Activated CD4-positive, alpha-beta T cell treated with anti-CD3 and anti-CD28 coated beads for 48 hours (primary cell): Measurements from ENCODE around the gene PARN.
A peak's percentile ranks its signal among the peaks of the same experiment; 100 is the strongest.
"Not testable (repeated sequence)": the region's sequence is repeated elsewhere in the genome, so short reads cannot be mapped to it uniquely, and the experiment has no call there.

Experiments
- DNase-seq: peaks from one replicate; pipeline ENCODE4 v3.0.0-alpha.2; 2020

Gene PARN

DNA sequence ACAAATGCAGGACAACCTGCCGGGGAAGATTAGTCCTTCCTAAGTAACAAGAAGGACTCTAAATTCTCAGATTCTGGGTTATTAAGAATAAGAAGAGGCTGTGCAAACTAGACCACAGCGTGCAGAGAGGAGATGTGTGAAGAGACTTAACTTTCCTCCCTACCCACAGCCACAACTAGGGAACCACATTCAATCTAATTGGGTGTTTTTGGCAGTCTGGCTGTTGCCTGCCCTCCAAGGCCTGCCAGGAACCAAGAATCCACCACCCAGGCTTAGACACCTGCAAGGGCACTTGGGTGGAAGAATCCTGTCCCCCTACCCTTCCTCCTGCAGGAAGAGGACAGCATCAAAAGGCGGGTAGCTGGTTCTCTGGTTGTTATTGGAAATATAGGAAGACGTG, 202.0 kb downstream of the PARN start:
- no peak for DNase-seq

DNA sequence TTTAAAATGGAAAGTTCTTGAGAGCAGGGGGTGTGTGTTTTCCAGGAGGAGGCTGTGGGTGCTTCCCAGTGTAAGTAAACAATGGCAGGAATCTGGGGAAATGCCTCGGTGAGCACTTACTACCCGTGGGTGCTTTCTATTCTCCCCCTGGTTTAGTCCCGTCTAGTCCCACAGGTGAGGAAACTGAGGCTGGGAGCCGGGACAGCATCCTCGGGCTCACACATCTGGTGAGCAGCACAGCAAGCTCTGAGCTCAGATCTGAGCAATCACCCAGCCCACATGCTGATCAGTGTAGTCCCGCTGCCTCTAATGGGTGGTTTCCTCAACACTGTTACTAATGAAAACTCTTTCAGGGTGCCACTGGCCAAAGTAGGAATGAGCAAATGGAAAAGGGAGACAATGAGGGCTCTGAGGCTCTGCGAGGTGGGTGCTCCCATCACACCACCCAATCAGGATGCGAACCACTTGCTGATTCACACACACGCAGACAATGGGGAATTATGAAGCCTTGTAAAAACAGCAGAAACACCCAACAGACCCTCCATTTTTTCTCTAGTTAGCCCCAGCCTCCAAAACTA, 202.6 kb downstream of the PARN start:
- no peak for DNase-seq

DNA sequence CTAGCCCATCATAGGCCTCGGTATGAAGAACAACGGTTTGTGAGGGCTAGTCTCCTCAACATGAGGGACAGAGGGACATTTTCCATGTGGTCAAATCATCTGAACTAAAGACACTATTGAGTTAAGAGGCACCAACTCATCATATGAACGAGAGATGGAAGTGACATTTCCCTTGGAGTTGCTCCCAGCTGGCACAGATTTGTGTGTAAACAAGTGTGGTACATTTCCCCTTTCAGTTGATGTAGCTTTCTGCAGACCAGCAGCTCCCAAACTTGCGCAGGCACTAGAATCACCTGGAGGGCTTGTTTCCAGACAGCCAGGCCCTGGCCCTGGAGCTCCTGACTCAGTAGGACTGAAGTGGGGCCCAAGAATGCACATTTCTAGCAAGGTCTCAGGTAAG, 205.5 kb downstream of the PARN start:
- DNase-seq, result no peak

DNA sequence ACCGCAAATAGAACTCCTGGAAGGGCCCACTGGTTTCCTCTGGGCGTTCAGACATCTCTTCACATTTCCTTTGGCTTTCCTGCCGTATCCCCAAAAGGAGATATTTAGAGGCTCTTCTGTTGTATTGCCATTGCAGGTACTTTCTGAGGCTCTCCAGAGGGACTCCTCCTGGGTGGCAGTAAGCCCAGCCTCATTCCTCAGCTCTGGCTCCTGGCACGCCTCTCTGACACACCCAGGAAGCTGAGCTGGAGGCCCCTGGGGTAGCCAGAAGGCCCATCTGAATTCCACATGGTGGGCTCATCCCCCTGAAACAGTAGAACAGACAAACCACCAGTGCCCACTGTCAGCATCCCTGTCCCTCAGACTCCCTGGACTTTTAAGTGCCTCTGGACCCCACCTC, 206.7 kb downstream of the PARN start:
- no peak for DNase-seq

DNA sequence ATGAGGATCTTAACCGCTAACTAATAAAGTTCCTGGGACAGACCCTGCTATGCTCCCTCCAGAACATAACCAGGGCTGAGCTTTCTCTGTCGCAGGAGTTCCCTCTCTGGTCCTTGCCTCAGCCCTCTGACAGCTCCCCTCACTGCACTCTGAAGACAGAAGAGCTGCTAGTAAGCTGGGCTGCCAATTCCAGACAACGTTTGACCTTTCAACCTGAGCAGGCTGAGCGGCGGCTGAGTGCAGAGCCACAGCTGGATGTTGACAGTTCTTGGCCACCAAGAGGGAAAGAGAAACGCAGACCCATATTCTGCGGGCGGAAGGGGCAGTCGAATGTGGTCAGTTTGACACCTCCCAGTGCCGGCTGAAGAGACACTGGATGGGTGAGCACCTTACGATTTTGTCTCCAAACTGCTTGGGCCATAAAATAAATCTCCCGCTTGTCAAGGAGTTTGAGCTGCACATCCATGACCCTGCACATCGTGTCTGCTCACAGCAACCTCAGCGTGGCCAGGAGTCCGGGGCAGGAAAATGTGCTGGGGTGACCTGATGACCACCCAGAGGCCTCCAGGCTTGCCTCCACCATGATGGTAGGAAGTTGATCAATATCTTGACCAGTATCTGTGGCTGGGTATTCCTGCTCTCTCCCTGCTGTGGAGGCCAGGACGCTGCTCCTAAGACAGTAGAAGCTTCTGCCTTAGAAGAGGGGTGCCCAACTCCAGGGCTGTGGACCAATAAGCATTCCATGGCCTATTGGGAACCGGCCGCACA, 209.2 kb downstream of the PARN start:
- DNase-seq, result no peak

DNA sequence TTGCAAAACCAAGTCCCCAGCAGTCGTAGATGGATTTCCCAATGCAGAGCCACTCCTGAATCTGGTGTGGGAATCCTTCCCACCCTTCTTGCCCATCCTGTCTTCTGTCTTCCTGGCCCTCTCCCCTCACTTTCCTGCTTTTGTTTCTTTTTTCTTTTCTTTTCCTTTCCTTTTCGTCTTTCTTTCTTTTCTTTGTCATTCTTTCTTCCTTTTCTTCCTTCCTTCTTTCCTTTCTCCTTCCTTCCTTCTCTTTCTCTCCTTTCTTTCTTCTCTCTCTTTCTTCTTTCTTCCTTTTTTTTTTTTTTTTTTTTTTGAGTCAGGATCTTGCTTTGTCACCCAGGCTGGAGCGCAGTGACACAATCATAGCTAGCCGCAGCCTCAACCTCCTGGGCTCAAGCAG, 209.8 kb downstream of the PARN start:
- not testable (repeated sequence) for DNase-seq

DNA sequence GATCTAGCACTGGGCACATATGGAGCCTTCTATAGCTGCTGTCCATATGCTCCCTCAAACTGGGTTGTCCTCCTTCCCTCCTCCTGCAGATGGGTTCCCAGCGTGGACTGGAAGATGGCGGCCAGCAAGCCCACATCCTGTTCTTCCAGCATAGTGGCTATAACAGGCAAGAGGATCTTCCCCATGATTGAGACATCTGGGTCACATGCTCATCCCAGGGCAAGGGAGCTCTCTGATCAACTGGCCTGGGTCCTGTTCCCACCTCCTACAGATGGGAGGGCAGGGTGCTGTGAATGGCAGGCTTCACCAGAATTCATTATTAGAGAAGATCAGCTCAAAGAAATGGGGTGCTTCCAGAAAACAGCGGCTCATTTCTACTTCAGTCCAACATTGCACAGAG, 210.2 kb downstream of the PARN start:
- DNase-seq, result no peak

DNA sequence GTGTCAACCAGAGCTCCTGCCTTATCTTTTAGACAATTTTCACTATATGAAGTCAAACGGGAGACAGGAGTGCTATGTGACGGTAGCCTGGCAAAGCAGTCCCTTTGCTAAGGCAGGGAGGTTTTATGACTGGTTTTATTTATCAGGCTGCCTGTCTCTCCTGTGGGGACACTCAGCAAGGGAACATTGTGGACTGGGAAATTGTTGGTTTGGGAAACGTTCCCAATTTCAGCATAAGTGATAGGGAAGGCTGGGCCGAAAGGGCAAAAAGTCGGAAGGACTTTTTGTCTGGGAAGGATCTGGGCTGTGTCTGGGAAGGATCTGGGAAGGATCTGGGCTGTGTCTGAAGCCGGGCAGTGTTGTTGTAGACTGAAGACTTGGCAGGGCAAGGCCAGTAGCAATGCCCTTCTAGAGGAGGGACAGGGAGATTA, 211.2 kb downstream of the PARN start:
- DNase-seq, result no peak

DNA sequence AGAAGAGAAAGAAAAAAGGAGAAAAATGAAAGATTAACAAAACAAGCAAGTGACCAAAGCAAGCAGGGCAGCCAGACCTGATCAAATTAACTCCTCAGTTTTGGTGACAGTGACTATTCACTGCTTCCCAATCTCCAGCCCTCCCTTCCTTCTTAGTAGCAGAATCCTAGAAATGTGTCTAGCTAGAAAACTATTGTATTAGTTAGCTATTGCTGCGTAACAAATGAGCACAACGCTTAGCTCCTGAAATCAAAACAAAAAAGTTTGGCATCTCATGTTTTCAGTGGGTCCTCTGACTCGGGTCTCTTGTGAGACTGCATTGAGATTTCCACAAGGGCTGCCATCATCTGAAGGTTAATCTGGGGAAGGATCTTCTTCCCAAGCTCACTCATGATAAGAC, 213.9 kb downstream of the PARN start:
- no peak for DNase-seq

DNA sequence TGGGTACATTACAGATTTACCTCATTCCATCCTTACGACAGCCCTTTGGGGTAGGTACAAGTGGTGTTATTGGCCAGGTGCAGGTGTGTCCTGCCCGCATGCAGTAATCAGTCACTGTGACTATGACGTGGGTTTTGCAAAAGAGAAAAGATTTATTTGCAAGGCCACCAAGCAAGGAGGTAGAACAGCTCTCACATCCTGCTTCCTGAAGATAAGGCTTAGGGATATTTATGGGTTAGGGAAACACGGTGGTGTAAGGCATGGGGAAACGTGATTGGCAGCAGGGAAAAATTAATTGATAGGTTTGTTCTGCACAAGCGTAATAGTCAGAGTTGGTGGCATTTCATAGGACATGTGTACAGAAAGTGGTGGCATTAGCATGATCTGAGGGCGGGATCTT, 214.8 kb downstream of the PARN start:
- DNase-seq, result no peak

DNA sequence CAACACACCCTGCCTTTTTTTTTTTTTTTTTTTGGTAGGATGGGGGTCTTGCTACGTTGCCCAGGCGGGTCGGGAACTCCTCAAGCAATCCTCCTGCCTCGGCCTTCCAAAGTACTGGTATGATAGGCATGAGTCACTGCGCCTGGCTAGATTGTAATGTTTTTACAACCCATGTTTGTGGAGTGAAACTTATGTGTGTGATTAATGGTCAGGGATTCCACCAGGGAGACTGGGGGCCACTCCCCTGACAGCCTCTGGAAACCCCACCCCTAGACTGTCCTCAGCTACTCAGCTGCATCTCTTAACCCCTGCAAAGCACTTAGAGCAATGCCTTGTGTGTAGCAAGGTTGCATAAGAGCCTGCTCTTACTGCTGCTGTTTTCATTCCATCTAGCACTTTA, 220.5 kb downstream of the PARN start:
- DNase-seq, result no peak

DNA sequence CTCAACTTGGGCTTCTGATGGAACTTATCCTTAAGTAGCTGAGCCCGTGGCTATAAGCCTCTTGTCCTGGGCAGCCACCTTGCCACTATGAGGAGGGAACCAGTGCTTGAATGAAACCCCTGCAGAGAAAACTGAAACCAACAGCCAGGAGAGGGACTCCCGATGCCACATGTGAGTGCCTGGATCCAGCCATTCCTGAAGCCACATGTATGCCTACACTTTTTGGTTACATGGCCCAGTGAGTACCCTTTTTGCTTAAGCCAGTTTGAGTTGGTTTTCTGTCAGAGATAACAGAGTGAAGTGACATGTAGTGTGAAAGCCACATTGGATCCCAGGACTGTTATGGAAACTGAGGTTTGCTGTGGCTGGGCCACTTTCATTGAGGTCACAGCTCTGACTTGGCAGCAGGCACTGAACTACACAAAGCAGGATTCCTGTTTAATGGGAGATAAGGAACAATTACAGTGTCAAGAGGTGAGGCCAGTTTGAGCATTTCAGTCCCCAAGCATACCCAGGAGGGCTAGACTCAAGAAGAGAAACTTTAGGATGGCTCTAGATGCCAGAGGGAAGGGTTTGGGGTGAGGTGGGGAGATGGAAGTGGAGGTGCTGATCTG, 222.2 kb downstream of the PARN start:
- no peak for DNase-seq

DNA sequence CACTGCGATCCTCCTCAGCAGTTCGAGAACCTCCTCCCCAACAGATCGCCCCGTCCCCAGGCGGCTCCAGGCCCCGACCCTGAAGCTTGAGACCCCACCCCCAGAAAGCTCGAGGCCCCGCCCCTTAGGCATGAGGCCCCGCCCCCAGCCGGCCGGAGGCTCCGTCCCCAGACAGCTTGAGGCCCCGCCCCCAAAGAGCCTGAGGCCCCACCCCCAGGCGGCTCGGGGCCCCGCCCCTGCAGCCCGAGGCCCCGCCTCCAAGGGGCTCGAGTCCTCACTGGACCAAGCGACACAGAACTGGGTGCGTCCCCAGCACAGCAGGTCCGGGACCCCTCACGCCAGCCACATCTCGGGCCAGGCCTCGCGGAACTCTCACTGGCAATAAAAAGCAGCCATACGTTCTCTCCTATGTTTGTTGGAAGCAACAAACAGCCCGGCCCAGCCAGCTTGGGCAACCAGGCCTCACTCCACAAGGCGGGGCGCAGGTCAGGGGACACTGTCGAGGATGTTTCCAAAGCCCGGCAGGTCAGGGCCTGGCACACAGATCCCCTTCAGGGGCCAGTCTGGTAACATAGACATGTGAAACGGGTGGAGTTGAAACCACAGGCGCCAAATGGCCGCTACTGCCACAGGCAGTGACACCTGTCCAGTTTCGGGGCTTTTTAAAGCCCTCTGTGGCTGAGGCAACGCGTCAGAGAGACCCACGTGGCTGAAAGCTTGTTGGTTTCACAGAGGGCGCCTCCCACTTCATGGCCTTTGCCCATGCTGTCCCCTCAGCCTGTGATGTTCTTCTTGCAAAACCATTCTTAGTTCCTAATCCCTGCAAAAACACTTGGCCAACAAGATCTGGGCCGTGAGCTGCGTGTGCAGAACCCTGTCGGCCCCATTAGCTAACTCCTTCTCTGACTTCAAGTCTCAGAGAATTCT, 224.2 kb downstream of the PARN start:
- DNase-seq, result peak; percentile 55

DNA sequence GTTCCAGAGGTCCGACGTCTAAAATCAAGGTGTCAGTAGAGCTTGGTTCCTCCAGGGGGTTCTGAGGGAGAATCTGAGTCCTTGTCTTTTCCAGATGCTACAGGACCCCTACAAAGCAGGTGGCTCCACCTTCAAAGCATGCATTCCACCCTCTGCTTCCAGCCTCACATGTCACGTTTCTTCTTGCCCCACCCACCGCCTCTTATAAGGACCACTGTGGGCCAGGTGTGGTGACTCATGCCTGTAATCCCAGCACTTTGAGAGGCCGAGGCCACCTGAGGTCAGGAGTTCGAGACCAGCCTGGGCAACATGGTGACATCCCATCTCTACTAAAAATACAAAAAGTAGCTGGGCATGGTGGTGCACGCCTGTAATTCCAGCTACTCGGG, 227.1 kb downstream of the PARN start:
- DNase-seq, result not testable (repeated sequence)

DNA sequence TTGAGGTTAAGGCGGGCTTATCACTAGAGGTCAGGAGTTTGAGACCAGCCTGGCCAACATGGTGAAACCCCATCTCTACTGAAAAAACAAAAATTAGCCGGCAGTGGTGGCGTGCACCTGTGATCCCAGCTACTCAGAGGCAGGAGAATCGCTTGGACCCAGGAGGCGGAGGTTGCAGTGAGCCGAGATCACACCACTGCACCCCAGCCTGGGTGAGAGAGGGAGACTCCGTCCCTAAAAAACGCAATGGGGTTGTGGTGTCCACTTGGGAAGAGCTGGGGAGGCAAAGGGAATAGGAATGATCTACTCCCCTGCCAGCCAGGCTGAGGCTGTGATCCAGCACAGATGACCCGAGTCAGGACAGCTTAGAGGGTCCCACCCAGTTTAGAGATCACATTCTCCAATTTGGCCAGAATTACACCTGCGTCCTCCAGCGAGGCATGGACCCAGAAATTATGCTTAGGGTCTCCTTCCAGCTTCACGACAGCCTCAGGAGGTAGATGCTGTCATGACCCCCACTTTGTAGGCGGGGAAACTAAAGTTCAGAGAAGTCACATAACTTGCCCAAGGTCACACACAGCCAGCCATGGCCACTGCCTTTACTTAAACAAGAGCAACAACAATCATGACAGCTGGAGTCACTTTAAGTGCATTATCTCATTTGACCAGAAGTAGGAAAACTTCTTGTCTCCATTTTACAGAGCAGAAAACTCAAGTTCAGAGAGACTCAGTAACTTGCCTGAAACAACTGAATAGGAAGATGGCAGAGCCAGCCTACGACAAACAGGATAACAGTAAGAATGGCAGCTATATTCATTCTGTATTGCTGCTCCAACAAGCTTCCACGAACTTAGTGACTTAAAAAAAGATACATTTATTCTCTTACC, 227.7 kb downstream of the PARN start:
- not testable (repeated sequence) for DNase-seq

DNA sequence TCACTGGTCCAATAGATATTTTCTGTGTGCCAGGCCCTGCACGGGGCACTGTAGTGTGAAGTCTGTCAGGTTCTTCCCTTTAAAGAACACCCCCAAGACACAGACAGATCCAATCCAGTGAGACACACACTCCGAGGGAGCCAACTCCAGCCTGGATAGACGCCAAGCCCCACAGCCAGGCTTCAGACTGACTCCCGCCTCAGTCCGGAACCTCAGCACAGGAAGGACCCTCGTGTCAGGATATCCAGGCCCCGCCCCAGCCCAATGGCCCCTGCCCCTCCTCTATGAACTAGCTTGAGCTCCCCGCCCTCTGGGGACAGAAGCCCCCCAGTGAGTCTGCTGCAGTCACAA, 228.4 kb downstream of the PARN start:
- DNase-seq, result not testable (repeated sequence)

DNA sequence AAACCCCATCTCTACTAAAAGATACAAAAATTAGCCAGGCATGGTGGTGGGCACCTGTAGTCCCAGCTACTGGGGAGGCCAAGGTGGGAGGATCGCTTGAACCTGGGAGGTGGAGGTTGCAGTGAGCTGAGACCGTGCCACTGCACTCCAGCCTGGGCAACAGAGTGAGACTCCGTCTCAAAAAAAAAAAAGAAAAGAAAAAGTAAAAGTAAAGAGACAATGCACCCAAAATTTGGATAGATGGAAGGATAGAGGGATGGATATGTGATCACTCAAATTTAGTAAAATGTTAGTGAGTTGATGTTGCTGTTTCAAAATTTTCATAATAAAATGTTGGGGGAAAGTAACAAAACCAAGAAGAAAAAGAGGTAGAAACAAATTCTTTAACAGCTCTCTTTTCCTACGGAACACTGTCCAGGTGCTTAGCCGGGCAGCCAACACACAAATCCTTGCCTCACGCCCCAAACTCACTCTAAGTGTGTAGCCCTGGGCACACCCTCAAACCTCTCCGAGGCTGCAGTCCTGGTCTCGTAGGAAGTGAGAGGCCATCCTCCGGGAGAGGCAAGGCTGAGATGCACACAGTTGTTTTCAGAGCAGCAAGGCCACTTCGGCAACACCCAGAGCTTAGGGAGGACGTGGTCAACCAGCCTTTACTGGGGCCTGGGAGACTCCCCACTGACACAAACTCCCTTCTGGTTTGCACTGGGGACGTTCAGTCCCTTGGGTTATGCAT, 228.9 kb downstream of the PARN start:
- not testable (repeated sequence) for DNase-seq

DNA sequence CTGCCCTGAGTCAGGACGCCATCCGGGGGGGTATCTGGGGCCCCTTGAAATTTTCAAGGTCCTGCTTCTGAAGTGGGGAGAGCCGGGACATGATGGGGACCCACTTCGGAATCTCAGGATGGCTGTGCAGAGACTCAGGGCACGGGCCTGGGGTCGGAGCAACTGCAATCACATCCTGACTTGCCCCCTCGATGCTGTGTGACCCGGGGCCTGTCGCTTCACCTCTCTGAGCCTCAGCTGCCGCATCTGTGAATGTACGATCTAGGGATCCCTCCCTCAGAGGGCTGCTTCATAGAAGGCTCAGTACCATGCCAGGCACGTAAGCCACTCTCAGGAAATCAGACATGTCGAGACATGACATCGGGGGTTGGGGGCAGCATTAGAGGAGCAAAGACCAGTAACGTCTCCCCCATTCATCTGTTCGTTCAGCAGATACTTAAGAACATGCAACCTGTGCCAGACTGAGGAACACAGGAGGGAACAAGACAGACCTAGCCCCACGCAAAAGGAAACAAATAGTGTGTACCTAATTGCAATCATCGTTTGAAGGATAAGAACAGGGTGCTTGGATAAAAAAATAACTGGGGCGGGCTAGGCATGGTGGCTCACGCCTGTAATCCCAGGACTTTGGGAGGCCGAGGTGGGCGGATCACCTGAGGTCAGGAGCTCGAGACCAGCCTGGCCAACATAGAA, 229.6 kb downstream of the PARN start:
- no peak for DNase-seq

DNA sequence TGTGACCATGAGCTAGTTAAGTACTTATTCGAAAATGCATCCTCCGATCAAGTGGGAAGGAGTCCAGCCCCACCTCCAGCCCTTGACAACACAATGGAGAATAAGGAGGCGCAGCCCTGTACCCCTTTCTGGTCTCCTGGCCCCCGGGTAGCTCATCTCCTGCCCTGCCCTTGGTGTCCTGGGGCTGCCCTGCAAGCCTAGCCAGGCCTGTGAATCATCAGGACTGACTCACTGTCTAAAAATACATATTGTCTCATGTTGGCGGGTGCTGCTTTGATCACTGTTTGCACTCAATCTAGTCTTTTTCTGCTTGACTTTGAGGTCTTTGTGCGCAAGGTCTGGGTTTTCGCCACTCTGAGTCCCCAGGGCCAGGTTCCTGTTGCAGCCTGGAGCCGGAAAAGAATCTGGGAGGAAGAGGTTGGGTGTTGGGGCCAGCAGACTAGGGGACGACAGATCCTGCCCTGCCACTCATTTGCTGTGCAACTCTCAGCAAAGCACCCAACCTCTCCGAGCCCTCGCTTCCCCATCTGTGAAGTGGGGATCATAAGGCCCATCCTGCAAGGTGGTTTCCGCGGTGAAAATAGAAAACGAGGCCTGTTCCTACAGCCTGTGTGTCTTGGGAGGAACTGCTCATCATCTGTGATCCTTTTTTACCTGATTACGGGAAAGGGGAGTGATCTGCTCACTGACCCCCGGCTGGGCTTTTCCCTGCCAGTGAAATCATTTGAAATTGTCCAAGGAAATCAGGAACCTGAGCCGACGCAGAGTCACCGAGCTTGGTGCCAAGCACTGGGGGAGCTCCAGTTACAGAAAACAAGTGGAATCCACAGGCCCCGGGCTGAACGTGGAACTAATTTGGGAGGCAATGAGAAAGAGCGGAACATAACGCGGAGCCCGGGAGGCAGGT, 230.4 kb downstream of the PARN start:
- DNase-seq, result no peak
